ENCODE results near the gene FDXR.

Gene FDXR

GRCh38 chr17:74900208-74900607 lies 27.4 kb upstream of the FDXR start:
- no peak for DNase-seq (ENCODE audit: low read depth in 1 of 2, low spot score in 1 of 2)

GRCh38 chr17:74898376-74898946 lies 25.7 kb upstream of the FDXR start:
- DNase-seq (ENCODE audit: low read depth in 1 of 2, low spot score in 1 of 2) = no peak

GRCh38 chr17:74893936-74894671 lies 21.3 kb upstream of the FDXR start:
- DNase-seq (ENCODE audit: low read depth in 1 of 2, low spot score in 1 of 2) = no peak

GRCh38 chr17:74892974-74893911 lies 20.4 kb upstream of the FDXR start, which contains the start of gene FADS6:
Gene FADS6, minus strand, starts transcription at chr17:74893633. Its CDS starts 38 bp downstream, at chr17:74893595.
- no peak for DNase-seq (ENCODE audit: low read depth in 1 of 2, low spot score in 1 of 2)

- DNase-seq (ENCODE audit: low read depth in 1 of 2, low spot score in 1 of 2) = no peak
Measured at GRCh38 chr17:74892013-74892841, 19.4 kb upstream of the FDXR start.

- DNase-seq (ENCODE audit: low read depth in 1 of 2, low spot score in 1 of 2) = no peak
Measured at GRCh38 chr17:74890554-74890953, 17.8 kb upstream of the FDXR start.

- no peak for DNase-seq (ENCODE audit: low read depth in 1 of 2, low spot score in 1 of 2)
Measured at GRCh38 chr17:74888469-74888868, 15.7 kb upstream of the FDXR start.

GRCh38 chr17:74883241-74883745 lies 10.5 kb upstream of the FDXR start:
- no peak for DNase-seq (ENCODE audit: low read depth in 1 of 2, low spot score in 1 of 2)

GRCh38 chr17:74882517-74883240 lies 9.9 kb upstream of the FDXR start:
- no peak for DNase-seq (ENCODE audit: low read depth in 1 of 2, low spot score in 1 of 2)

- DNase-seq (ENCODE audit: low read depth in 1 of 2, low spot score in 1 of 2) = no peak
Measured at GRCh38 chr17:74881073-74881472, 8.3 kb upstream of the FDXR start.

- DNase-seq (ENCODE audit: low read depth in 1 of 2, low spot score in 1 of 2) = no peak
Measured at GRCh38 chr17:74879308-74879707, 6.5 kb upstream of the FDXR start.

GRCh38 chr17:74878658-74879057 lies 5.9 kb upstream of the FDXR start:
- DNase-seq (ENCODE audit: low read depth in 1 of 2, low spot score in 1 of 2) = no peak

- DNase-seq (ENCODE audit: low read depth in 1 of 2, low spot score in 1 of 2) = no peak
Measured at GRCh38 chr17:74877592-74878548, 5.1 kb upstream of the FDXR start.

- no peak for DNase-seq (ENCODE audit: low read depth in 1 of 2, low spot score in 1 of 2)
Measured at GRCh38 chr17:74875977-74876593, 3.3 kb upstream of the FDXR start.

GRCh38 chr17:74875155-74875976 lies 2.6 kb upstream of the FDXR start:
- no peak for DNase-seq (ENCODE audit: low read depth in 1 of 2, low spot score in 1 of 2)

GRCh38 chr17:74874615-74875037 lies 1.8 kb upstream of the FDXR start:
- no peak for DNase-seq (ENCODE audit: low read depth in 1 of 2, low spot score in 1 of 2)

GRCh38 chr17:74873874-74874614 lies 1.2 kb upstream of the FDXR start:
- no peak for DNase-seq (ENCODE audit: low read depth in 1 of 2, low spot score in 1 of 2)
